Thymus (tissue), 11 donors: ENCODE measurements around the gene CHEK1. TPM values are rescaled to one million over a fixed set of nuclear protein-coding genes. Genes with fewer than 3 reads are reported as not detected.
"Not testable (repeated sequence)": the region's sequence is repeated elsewhere in the genome, so short reads cannot be mapped to it uniquely, and the experiment has no call there.

Experiments used
- DNase-seq, 9 donors: peaks; one replicate each; pipeline ENCODE4 v3.0.0-alpha.2; 2013; ENCODE audit warnings: low spot score in 9 of 9, low read depth in 6 of 9, missing footprints in 1 of 9
- H3K27ac ChIP-seq, 2 donors: one replicate each; pipeline ENCODE4 v1.5.1; 2013; ENCODE audit warnings: control low read depth in 1 of 2, low read depth in 1 of 2, low read length in 1 of 2, mild to moderate bottlenecking in 1 of 2, moderate library complexity in 1 of 2
- H3K27me3 ChIP-seq, 2 donors: one replicate each; pipeline ENCODE4 v1.5.1; 2013; ENCODE audit warnings: low read length in 1 of 2; ENCODE audit not compliant: control insufficient read depth in 2 of 2, insufficient read depth in 1 of 2
- H3K36me3 ChIP-seq, 2 donors: one replicate each; pipeline ENCODE4 v1.5.1; 2013; ENCODE audit warnings: low read length in 1 of 2, mild to moderate bottlenecking in 1 of 2, moderate library complexity in 1 of 2; ENCODE audit not compliant: control insufficient read depth in 2 of 2, insufficient read depth in 2 of 2
- H3K4me1 ChIP-seq, 2 donors: one replicate each; pipeline ENCODE4 v1.5.1; 2013; ENCODE audit warnings: low read length in 2 of 2; ENCODE audit not compliant: control insufficient read depth in 2 of 2, insufficient read depth in 2 of 2
- H3K4me3 ChIP-seq, 2 donors: one replicate each; pipeline ENCODE4 v1.5.1; 2013; ENCODE audit warnings: low read length in 2 of 2, control low read depth in 1 of 2, mild to moderate bottlenecking in 1 of 2
- H3K9me3 ChIP-seq, 2 donors: one replicate each; pipeline ENCODE4 v1.5.1; 2013; ENCODE audit warnings: low read length in 1 of 2, mild to moderate bottlenecking in 1 of 2; ENCODE audit not compliant: control insufficient read depth in 2 of 2, insufficient read depth in 1 of 2
- WGBS: extraction: QIAGEN DNeasy Blood & Tissue Kit; methylation state at CpG from one replicate; pipeline ENCODE4 v1.1.7; 2013; 5-methylcytosine and 5-hydroxymethylcytosine counted together
- polyA plus RNA-seq: library from polyadenylated mRNA; stranded (reverse); fragments of 200-250 nt; gene quantifications from one replicate; pipeline ENCODE4 v1.2.3, GENCODE V29; 2013
- total RNA-seq: library from RNA; stranded (reverse); fragments of 120-200 nt; gene quantifications from one replicate; pipeline ENCODE4 v1.2.4, GENCODE V29; 2013
- donor health status: healthy.

The CHEK1 gene
- total and polyA plus RNA-seq, 2 donors, result 3.8 to 35.5 TPM

DNA sequence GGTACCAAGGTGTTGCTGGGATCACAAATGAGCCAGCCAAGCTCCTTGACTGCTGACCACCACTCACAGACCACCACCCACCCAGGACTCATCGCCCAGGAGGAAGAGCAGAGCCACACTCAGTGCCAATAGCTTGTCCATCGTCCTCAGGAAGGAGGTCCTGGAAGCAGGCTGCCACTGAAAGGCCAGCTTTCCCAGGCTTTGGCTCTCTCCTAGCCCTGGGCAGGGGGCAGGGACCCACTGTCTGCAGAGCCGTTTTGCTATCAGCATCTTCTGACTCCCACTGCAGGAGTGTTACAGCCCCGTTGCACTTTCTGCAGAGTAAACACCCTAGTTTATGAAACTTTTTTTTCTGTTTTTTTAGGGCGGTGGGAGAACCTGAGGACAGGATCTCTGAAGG, 67.9 kb downstream of the CHEK1 start:
- Histone ChIP-seq H3K36me3 (no peaks in the 10 kb centered on the region), H3K9me3 (no peaks in the 10 kb centered on the region)
- WGBS, result 88% methylated on average over 5 of the region's 5 CpGs

DNA sequence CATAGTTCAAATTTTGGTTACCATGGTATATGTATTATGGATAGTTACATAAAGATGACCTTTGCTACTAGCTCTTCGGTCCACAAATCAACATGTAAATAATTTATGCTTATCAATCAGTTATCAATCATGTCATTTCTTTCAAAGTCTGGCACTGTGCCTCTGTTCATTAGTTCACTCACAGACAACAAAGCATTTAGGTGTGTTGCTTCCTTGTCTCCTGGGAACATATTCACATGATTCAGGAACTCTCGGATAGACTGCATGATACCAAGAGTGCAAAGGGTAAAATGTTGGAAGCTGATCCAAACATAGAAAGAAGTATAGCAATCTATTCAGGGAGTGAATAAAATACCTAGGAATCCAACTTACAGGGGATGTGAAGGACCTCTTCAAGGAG, 70.0 kb downstream of the CHEK1 start:
- Histone ChIP-seq H3K27me3 (no peaks in the 10 kb centered on the region), H3K27ac (no peak overlapping the region), H3K9me3 (no peaks in the 10 kb centered on the region), H3K4me3 (no peak overlapping the region), H3K4me1 (no peaks in the 10 kb centered on the region), H3K36me3 (no peaks in the 10 kb centered on the region)
- no peak for DNase-seq
- WGBS, result 97% methylated on average over 2 of the region's 2 CpGs

More for the DNA sequence above, 67.9 kb downstream of the CHEK1 start:
- H3K27ac ChIP-seq, result no peak overlapping the region
- no peaks in the 10 kb centered on the region for H3K27me3 ChIP-seq
- no peak for DNase-seq
- no peak overlapping the region for H3K4me3 ChIP-seq
- H3K4me1 ChIP-seq, result no peaks in the 10 kb centered on the region

DNA sequence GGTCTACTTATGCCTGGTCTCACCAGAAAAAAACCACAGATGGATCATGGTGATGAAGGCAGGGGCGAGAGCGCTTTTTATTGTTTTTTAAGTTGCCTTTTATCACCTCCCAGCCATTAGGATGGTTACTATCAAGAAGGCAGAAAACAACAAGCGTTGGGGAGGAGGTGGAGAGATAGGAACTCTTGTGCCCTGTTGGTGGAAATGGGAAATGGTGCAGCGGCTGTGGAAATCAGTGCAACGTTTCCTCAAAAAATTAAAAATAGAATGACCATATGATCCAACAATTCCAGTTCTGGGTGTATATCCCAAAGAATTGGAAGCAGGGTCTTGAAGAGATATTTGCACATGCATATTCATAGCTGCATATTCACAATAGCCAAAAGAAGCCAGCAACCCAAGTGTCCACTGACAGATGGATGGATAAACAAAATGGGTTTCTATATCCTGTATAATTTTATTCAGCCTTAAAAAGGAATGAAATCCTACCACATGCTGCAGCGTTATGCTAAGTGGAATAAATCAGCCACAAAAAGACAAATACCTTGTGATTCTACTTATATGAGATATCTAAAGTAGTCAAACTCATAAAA, 76.2 kb downstream of the CHEK1 start:
- Histone ChIP-seq H3K4me1 (no peaks in the 10 kb centered on the region), H3K27me3 (no peaks in the 10 kb centered on the region), H3K9me3 (no peaks in the 10 kb centered on the region), H3K36me3 (no peaks in the 10 kb centered on the region), H3K4me3 (no peak overlapping the region), H3K27ac (no peak overlapping the region)
- no peak for DNase-seq
- WGBS, result 94% methylated on average over 6 of the region's 6 CpGs

DNA sequence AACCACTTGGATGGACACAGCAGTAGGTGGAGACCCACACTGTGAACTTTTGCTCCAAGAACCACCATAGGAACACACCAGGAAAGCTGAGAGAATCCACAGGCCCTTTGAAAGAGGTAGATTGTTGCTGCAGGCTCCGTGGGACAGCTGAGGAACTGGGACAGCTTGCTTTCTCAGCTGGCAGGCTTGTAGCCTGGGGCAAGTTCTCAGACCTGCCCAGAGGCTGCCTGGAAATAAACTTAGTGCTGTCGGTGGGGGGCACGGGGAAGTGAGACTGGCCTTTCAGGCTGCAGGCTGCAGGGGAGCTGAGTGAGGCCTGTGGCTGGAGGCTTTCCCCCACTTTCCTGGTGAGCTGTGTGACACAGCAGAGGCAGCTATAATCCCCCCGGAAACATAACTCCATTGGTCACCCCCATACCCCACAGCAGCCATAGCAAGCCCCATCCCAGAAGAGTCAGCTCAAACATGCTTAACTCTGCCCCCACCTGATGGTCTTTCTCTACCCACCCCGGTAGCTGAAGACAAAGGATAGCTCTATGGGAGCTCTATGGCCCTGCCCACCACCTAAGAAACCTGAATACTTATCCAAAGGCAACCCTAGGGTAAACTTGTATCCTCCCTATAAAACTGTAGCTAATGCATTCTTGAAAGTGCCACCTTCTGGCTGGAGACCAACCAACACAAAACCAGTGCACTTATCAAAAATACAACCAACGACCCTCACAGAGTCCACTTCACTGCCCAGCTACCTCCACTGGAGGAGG, 77.1 kb downstream of the CHEK1 start:
- WGBS, result 65% methylated on average over 6 of the region's 6 CpGs
- no peak overlapping the region for H3K27ac ChIP-seq
- H3K36me3 ChIP-seq, result no peaks in the 10 kb centered on the region
- no peaks in the 10 kb centered on the region for H3K9me3 ChIP-seq
- no peak for DNase-seq
- H3K4me1 ChIP-seq, result no peaks in the 10 kb centered on the region
- no peak overlapping the region for H3K4me3 ChIP-seq
- H3K27me3 ChIP-seq, result no peaks in the 10 kb centered on the region

DNA sequence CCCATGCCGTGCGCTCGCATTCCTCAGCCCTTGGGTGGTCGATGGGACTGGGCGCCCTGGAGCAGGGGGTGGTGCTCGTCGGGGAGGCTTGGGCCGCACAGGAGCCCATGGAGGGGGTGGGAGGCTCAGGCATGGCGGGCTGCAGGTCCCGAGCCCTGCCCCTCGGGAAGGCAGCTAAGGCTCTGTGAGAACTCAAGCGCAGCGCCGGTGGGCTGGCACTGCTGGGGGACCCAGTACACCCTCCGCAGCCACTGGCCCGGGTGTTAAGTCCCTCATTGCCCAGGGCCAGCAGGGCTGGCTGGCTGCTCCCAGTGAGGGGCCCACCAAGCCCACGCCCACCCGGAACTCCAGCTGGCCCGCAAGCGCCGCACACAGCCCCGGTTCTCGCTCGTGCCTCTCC, 79.7 kb downstream of the CHEK1 start:
- not testable (repeated sequence) for H3K4me3 ChIP-seq, DNase-seq, H3K9me3 ChIP-seq, H3K36me3 ChIP-seq, H3K27ac ChIP-seq, H3K4me1 ChIP-seq, H3K27me3 ChIP-seq
- WGBS, result 95% methylated on average over 24 of the region's 24 CpGs

DNA sequence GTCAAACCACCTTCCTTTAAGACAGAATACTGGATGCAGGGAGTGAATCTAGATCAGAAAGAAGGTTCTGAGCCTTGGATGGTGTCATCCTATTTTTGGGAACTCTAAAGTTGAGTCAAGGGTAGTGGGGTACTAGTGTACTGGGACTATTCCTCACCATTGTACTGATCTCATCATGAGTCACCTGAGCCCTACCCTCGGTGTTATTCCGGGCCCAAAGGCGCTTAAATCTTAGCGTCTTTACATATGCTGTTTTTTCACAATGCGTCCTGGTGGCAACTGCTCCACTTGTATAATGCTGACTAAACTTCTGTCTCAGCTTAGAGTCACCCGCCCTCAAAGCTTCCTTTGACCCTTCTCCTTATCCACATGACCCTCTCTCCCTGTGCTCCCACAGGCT, 95.8 kb downstream of the CHEK1 start:
- 95% methylated on average over 6 of the region's 6 CpGs for WGBS

DNA sequence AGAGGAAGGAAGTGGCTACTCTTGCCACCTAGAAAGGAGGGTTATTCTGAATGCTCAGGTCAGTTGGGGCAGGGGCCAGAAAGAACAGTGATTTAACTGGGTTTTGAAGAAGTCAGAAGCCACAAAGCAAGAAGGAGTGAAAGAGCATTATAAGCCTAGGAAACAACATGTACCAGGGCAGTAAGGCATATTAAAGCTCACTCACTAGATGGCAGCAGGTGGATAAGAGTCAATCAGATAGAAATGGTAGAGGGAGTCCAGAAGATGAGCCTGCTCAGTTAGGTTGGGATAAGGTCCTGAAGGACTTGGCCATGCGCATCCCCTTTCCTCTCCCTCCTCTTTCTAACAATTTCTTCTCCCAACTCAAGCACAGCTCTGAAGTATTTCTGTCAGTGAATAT, 99.2 kb downstream of the CHEK1 start:
- no peak for DNase-seq
- WGBS, result 97% methylated on average over 1 of the region's 1 CpG
- Histone ChIP-seq H3K4me1 (no peaks in the 10 kb centered on the region), H3K4me3 (no peak overlapping the region), H3K9me3 (no peaks in the 10 kb centered on the region), H3K27ac (no peak overlapping the region), H3K36me3 (no peaks in the 10 kb centered on the region), H3K27me3 (no peaks in the 10 kb centered on the region)

More for the DNA sequence above, 95.8 kb downstream of the CHEK1 start:
- H3K27me3 ChIP-seq, result no peaks in the 10 kb centered on the region
- H3K4me3 ChIP-seq, result no peak overlapping the region
- H3K4me1 ChIP-seq, result no peaks in the 10 kb centered on the region
- no peak overlapping the region for H3K27ac ChIP-seq
- H3K36me3 ChIP-seq, result no peaks in the 10 kb centered on the region
- DNase-seq, result no peak
- no peaks in the 10 kb centered on the region for H3K9me3 ChIP-seq

Other genes starting within 250 kb of the CHEK1 start
- gene FEZ1, start 128.9 kb upstream of the CHEK1 start, total RNA-seq, result 5.5 TPM
- gene FEZ1, start 128.9 kb upstream of the CHEK1 start, polyA plus RNA-seq, result 6.6 TPM
- gene EI24, start 55.7 kb upstream of the CHEK1 start, total RNA-seq, result 34.7 TPM
- 33.0 TPM for gene EI24, start 55.7 kb upstream of the CHEK1 start, polyA plus RNA-seq
- 47.1 TPM for gene STT3A, start 32.3 kb upstream of the CHEK1 start, total RNA-seq
- gene STT3A, start 32.3 kb upstream of the CHEK1 start, polyA plus RNA-seq, result 37.7 TPM
- gene ACRV1, start 55.7 kb downstream of the CHEK1 start, total RNA-seq, result not detected
- gene ACRV1, start 55.7 kb downstream of the CHEK1 start, polyA plus RNA-seq, result 0.09 TPM
- gene PATE1, start 121.1 kb downstream of the CHEK1 start, total RNA-seq, result 0.05 TPM
- gene PATE1, start 121.1 kb downstream of the CHEK1 start, polyA plus RNA-seq, result 0.52 TPM
- gene PATE2, start 153.7 kb downstream of the CHEK1 start, total RNA-seq, result 0.09 TPM
- 0.02 TPM for gene PATE2, start 153.7 kb downstream of the CHEK1 start, polyA plus RNA-seq
- gene PATE3, start 163.0 kb downstream of the CHEK1 start, total RNA-seq, result not detected
- not detected for gene PATE3, start 163.0 kb downstream of the CHEK1 start, polyA plus RNA-seq
- not detected for gene PATE4, start 208.2 kb downstream of the CHEK1 start, total RNA-seq
- 0.11 TPM for gene PATE4, start 208.2 kb downstream of the CHEK1 start, polyA plus RNA-seq